Activated B cell treated with CpG ODN at 0.5 μM for 24 hours (primary cell): ENCODE data around the gene OR5AU1. TPM values are rescaled to one million over a fixed set of nuclear protein-coding genes. Genes with fewer than 3 reads are reported as not detected.
"Not testable (repeated sequence)": the region's sequence is repeated elsewhere in the genome, so short reads cannot be mapped to it uniquely, and the experiment has no call there.

ENCODE experiments used
- ATAC-seq: fragments of 200-7000 bp; cut with Tn5 transposase; one replicate; pipeline ENCODE4 v1.10.0; 2021; ENCODE audit warnings: low read depth, mild to moderate bottlenecking, moderate library complexity
- CTCF ChIA-PET: fragments of 350-600 bp; sonication (Branson Sonifier 250); formaldehyde crosslinking; loops from one replicate; lab custom pipeline; 2021; ENCODE audit warnings: antibody characterized with exemption; lab: Charles Lee
- POLR2A ChIA-PET: fragments of 350-600 bp; sonication (Branson Sonifier 250); formaldehyde crosslinking; loops from one replicate; lab custom pipeline; 2021; ENCODE audit warnings: antibody characterized with exemption; lab: Charles Lee
- DNase-seq: peaks from one replicate; pipeline ENCODE4 v3.0.0; 2022
- H3K27ac Mint-ChIP-seq: one replicate; pipeline ENCODE4 v1.8.0; 2020; ENCODE audit warnings: mixed read lengths
- H3K27me3 Mint-ChIP-seq: one replicate; pipeline ENCODE4 v1.8.0; 2021; ENCODE audit warnings: mixed read lengths
- H3K36me3 Mint-ChIP-seq: one replicate; pipeline ENCODE4 v1.8.0; 2021; ENCODE audit warnings: low read depth, mixed read lengths
- H3K4me1 Mint-ChIP-seq: one replicate; pipeline ENCODE4 v1.8.0; 2021; ENCODE audit warnings: mixed read lengths
- H3K4me3 Mint-ChIP-seq: one replicate; pipeline ENCODE4 v1.8.0; 2020; ENCODE audit warnings: mild to moderate bottlenecking, mixed read lengths
- H3K9me3 Mint-ChIP-seq: one replicate; pipeline ENCODE4 v1.8.0; 2020; ENCODE audit warnings: mixed read lengths
- intact Hi-C: fragments of 100-400 bp; cut with micrococcal nuclease; formaldehyde crosslinking; loops from one replicate; pipeline ENCODE4 v1.15.1; 2024
- total RNA-seq: library from RNA; stranded (reverse); gene quantifications from 2 replicates; pipeline ENCODE4 v1.2.3, GENCODE V29; 2022
- TF ChIP-seq, protein P1 (sequence below): fragments of 200-600 bp; IDR thresholded peaks from one replicate; pipeline ENCODE4 v1.8.0; 2022; ENCODE audit warnings: antibody characterized with exemption, mild to moderate bottlenecking

Gene OR5AU1
- total RNA-seq, 1 donor from 2014 or later = not detected

- ATAC-seq (no peak), DNase-seq (no peak)
- Mint-ChIP-seq H3K27me3 (peaks cover 32% of the 10 kb centered on the region), H3K4me3 (no peak overlapping the region), H3K27ac (no peak overlapping the region), H3K36me3 (no peaks in the 10 kb centered on the region), H3K9me3 (no peaks in the 10 kb centered on the region), H3K4me1 (no peaks in the 10 kb centered on the region)
- intact Hi-C loops = no loop called here
- CTCF ChIA-PET = no interaction called here
- TF ChIP-seq, protein P1, sequence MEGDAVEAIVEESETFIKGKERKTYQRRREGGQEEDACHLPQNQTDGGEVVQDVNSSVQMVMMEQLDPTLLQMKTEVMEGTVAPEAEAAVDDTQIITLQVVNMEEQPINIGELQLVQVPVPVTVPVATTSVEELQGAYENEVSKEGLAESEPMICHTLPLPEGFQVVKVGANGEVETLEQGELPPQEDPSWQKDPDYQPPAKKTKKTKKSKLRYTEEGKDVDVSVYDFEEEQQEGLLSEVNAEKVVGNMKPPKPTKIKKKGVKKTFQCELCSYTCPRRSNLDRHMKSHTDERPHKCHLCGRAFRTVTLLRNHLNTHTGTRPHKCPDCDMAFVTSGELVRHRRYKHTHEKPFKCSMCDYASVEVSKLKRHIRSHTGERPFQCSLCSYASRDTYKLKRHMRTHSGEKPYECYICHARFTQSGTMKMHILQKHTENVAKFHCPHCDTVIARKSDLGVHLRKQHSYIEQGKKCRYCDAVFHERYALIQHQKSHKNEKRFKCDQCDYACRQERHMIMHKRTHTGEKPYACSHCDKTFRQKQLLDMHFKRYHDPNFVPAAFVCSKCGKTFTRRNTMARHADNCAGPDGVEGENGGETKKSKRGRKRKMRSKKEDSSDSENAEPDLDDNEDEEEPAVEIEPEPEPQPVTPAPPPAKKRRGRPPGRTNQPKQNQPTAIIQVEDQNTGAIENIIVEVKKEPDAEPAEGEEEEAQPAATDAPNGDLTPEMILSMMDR = no peak
- POLR2A ChIA-PET = no interaction called here
These were observed 4.3 kb upstream of the OR5AU1 start for GRCh38 chr14:21160061-21160610.

DNA sequence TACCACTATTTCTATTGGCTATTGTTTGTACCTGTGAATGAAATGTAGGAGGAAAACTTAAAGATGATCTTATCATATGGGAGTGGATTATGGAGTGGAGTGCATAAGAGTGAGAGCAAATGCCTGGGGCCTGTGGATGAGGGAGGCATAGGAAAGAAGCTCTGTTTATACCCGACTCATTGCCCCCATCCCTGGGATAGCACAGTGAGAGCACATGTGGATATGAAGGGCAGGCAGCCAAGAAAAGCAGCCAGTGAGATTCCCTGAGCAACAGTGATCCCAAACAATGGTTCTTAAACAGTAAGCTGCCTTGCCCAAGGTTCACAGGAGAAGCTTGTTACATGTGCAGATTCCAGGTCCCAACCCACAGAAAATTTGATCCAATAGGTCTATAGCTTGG is 2.3 kb upstream of the OR5AU1 start:
- intact Hi-C loops, CTCF ChIA-PET, H3K9me3 Mint-ChIP-seq, H3K27ac Mint-ChIP-seq, POLR2A ChIA-PET, ATAC-seq, H3K4me3 Mint-ChIP-seq, H3K36me3 Mint-ChIP-seq, H3K4me1 Mint-ChIP-seq, DNase-seq: not testable (repeated sequence)
- peaks cover 33% of the 10 kb centered on the region for H3K27me3 Mint-ChIP-seq

DNA sequence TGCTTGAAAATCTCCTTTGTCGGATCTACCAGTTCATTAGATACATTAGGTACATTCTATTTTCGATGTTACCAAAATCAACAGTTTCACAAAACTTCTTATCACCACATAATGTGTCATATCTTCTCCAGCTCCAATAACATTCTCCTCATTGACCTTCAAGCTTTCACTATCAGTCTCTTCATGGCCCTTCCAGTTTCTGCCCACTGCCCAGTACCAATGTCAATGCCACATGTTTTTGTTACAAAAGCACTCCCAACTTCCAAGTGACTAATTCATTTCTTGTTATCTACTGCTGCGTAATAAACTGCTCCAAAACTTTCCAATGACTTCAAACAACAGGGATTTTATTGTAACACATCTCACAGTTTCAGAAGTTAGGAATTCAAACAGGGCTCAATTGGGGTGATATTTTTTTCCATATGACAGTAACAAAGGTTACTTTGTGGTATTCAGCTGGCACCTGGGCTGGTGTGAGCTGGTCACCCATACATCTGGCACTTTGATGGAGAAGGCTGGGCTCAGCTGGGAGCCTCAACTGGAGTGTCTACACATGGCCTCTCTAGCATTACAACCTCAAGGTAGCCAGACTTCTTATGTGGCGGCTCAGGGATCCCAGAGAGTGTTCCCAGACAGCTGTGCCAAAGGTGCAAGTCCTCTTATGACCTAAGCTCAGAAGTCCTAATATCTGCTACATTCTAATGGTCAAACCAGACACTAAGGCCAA is 6.1 kb downstream of the OR5AU1 start:
- H3K27me3 Mint-ChIP-seq = peaks cover 6% of the 10 kb centered on the region
- DNase-seq (no peak), ATAC-seq (no peak)
- ChIA-PET POLR2A (no interaction called here), CTCF (no interaction called here)
- H3K4me3 Mint-ChIP-seq = no peak overlapping the region
- no peaks in the 10 kb centered on the region for H3K36me3 Mint-ChIP-seq
- no peak overlapping the region for H3K27ac Mint-ChIP-seq
- no peaks in the 10 kb centered on the region for H3K4me1 Mint-ChIP-seq
- TF ChIP-seq, protein P1 = no peak
- peaks cover 6% of the 10 kb centered on the region for H3K9me3 Mint-ChIP-seq
- intact Hi-C loops = no loop called here

- ATAC-seq (no peak), DNase-seq (no peak)
- ChIA-PET CTCF (no interaction called here), POLR2A (no interaction called here)
- H3K4me3 Mint-ChIP-seq = no peak overlapping the region
- H3K9me3 Mint-ChIP-seq = peaks cover 10% of the 10 kb centered on the region
- H3K36me3 Mint-ChIP-seq = no peaks in the 10 kb centered on the region
- TF ChIP-seq, protein P1 = no peak
- peaks cover 7% of the 10 kb centered on the region for H3K27me3 Mint-ChIP-seq
- H3K27ac Mint-ChIP-seq = no peak overlapping the region
- intact Hi-C loops = no loop called here
- H3K4me1 Mint-ChIP-seq = no peaks in the 10 kb centered on the region
These were observed 10.4 kb downstream of the OR5AU1 start for GRCh38 chr14:21145437-21145836.

DNA sequence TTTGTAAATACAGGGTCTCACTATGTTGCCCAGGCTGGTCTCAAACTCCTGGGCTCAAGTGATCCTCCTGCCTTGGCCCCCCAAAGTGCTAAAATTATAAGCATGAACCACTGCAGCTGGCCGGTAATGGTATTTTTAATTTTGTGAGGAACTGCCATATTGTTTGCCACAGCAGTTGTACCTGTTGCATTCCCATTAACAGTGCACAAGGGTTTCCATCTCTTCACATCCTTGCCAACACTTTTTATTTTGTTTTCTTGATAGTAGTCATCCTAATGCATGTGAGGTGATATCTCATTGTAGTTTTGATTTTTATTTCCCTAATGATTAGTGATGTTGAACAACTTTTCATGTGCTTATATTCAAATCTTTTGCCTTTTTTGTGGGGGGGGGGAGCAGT is 13.5 kb downstream of the OR5AU1 start:
- Mint-ChIP-seq H3K27me3 (peaks cover 9% of the 10 kb centered on the region), H3K27ac (no peak overlapping the region), H3K36me3 (no peaks in the 10 kb centered on the region), H3K4me1 (no peaks in the 10 kb centered on the region), H3K9me3 (peaks cover 10% of the 10 kb centered on the region), H3K4me3 (no peak overlapping the region)
- CTCF ChIA-PET = no interaction called here
- TF ChIP-seq, protein P1 = no peak
- intact Hi-C loops = no loop called here
- ATAC-seq (no peak), DNase-seq (no peak)
- POLR2A ChIA-PET = no interaction called here
